ENCODE measurements around the gene EYA2. TPM values are rescaled to one million over a fixed set of nuclear protein-coding genes. Genes with fewer than 3 reads are reported as not detected.

Gene EYA2
- total RNA-seq, 1 donor from 2014 or later, result 15.3 TPM

- no peak for DNase-seq (ENCODE audit: low spot score)
These were observed 113.4 kb downstream of the EYA2 start for GRCh38 chr20:47007826-47008655.

DNA sequence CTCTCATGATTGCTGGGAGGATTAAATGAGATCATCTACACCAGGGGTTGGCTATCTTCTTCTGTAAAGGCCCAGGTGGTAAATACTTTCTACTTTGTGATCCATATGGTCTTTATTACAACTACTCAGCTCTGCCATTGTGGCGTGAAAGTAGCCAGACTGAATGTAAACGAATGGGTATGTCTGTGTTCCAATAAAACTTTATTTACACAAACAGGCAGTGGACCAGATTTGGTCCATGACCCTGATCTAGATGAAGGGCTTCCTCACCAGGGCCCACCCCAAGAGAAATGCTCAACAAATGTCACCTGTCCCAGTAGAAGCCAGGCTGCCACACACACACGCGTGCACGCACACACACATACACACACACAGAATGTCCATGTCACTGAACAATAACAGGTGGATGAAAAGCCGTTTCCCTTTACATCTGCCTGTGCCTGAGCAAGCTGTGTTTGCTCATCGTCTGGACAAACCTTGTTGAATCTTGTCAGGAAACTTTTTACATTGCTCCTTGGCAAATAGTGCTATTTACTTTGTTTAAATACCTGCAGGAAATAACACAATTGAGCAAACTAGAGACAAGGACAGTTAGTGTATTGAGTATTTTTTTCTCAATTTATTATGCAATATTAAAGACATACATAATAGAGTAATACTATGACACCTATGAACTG lies 114.3 kb downstream of the EYA2 start:
- DNase-seq (ENCODE audit: low spot score), result no peak

- no peak for DNase-seq (ENCODE audit: low spot score)
These were observed 115.1 kb downstream of the EYA2 start for GRCh38 chr20:47009784-47010183.

GRCh38 chr20:47011984-47012383 lies 117.3 kb downstream of the EYA2 start:
- DNase-seq (ENCODE audit: low spot score), result no peak

GRCh38 chr20:47013606-47014005 lies 119.0 kb downstream of the EYA2 start:
- no peak for DNase-seq (ENCODE audit: low spot score)

DNA sequence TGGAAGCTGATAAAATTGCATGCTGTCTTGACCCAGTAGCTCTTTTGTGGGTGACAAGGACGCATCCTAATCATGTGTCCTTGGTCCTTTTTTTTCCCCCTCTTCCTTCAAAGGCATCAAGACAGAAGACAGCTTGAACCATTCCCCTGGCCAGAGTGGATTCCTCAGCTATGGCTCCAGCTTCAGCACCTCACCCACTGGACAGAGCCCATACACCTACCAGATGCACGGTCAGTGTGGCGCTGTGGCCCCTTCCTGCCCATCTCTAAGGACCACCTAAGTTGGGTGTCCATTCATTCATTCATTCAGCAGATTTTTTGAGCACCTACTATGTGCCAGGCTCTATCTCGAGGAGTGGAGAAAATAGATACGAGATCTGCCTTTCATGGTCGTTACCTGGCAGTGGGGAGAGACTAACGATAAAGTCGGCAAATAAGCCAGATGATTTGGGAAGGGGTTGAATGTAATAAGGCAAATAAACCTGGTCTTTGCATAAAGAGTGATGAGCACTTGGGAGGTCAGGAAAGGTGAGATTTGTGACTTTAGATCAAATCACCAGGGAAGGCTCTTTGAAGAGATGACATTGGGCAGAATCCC lies 121.5 kb downstream of the EYA2 start:
- DNase-seq (ENCODE audit: low spot score), result no peak

- DNase-seq (ENCODE audit: low spot score), result no peak
These were observed 123.7 kb downstream of the EYA2 start for GRCh38 chr20:47018381-47018780.

DNA sequence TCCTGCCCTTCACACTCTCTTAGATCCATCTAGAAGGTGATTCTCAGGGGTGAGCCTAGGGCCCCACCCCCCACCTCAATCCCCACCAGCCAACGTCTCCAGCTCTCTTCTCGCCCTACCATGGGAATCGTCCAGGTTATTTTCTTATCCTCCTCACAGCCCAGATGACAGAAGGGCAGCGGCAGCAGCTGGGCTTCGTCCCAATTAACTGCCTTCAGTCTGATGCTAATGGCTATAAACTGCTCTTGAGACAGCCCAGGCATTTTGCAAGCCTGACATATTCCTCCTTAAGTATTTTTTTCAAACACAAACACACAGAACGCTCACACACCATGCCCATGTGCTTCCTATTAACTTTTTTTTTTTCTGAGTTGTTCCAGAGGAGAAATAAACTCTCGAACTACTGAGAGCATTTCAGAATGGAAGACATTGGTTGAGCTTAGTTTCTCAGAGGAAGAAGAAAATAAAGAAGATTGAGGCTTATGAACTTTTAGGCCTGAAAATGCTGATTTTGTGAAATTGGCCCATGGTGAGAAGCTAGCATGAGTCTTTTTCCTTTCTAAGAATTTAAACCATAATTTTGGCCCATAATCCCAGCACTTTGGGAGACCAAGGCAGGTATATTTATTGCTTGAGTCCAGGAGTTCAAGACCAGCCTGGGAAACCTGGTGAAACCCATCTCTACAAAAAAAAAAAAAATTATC lies 124.6 kb downstream of the EYA2 start:
- DNase-seq (ENCODE audit: low spot score), result peak; percentile 50

GRCh38 chr20:47020231-47020630 lies 125.6 kb downstream of the EYA2 start:
- DNase-seq (ENCODE audit: low spot score), result no peak

- DNase-seq (ENCODE audit: low spot score), result no peak
These were observed 127.2 kb downstream of the EYA2 start for GRCh38 chr20:47021850-47022249.

DNA sequence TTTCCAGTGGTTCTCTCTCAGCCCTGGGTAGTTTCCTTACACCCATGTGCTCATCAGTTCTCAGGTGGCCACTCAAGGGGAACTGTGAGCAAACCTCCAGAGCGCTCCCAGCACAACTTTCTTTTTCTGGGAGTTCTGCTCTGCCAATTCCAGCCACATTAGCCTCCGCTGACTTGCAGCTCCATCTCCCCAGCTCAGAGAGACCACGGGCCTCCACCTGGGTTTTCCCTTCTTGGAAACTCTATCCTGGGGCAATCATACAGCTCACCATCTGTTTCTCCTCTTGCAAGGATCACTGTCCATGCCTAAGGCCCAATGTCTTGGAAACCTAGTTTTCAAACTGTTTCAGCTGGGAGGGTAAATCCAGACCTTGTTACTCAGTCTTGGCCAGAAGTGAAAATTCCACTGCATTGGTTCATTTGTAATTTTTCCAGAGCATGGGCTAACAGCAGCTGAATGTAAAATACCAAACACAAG lies 129.9 kb downstream of the EYA2 start:
- no peak for DNase-seq (ENCODE audit: low spot score)

DNA sequence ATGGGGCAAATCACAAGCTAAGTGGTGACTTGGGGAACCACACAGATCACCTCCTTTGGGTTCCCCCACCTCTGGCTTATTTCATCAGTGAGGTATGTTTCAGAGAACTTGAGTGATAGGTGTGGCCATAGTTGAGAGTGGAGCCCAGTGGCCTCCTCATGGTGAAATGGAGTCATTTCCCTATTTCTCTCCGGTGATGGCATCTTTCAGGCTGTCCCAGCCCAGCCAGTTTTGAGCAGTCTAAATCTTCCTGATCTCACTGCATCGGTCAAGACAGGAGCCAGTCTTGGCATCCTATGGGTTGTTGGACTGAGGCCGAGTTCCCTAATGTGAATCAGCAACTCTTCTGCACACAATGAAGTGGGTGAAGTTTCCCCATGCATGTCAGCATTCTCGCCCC lies 132.4 kb downstream of the EYA2 start:
- DNase-seq (ENCODE audit: low spot score), result no peak

GRCh38 chr20:47027456-47027855 lies 132.8 kb downstream of the EYA2 start:
- DNase-seq (ENCODE audit: low spot score), result no peak

DNA sequence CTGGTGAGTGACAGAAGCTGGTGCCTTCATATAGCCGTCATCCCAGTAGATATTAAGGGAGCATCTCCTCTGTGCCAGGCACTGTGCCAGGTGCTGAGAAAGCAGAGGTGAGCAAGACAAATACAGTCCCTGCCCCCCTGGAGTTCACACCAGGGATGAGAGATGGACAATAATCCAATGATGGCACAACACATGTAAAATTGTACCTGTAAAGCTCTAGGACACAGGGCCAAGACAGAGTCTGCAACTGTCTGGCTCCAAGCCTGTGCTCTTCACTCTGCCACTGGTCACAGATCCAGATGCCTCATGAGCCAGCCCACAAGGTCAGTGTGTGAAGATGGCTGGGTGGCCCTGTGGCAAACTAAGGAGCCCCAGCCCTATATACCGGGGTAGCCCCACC lies 133.8 kb downstream of the EYA2 start:
- no peak for DNase-seq (ENCODE audit: low spot score)

- DNase-seq (ENCODE audit: low spot score), result no peak
These were observed 135.2 kb downstream of the EYA2 start for GRCh38 chr20:47029845-47030244.

GRCh38 chr20:47030271-47030810 lies 135.7 kb downstream of the EYA2 start:
- DNase-seq (ENCODE audit: low spot score), result no peak

DNA sequence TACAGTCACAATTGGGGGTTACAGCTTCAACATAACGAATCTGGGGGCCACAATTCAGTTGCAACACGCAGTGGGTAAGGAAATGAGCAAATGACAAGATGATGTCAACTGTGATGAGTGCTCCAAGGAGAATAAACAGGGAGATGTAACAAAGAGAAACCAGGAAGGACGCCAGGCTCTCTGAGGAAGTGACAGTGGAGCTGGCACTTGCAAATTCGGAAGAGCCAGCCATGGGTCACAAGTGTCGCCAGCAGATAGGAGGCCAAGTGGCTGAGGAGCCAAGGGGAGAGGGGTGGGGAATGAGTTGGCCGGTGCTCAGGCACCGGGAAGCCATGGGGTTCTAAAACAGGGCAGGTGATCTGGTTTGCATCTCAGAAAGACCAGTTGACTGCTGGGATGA lies 136.4 kb downstream of the EYA2 start:
- no peak for DNase-seq (ENCODE audit: low spot score)

DNA sequence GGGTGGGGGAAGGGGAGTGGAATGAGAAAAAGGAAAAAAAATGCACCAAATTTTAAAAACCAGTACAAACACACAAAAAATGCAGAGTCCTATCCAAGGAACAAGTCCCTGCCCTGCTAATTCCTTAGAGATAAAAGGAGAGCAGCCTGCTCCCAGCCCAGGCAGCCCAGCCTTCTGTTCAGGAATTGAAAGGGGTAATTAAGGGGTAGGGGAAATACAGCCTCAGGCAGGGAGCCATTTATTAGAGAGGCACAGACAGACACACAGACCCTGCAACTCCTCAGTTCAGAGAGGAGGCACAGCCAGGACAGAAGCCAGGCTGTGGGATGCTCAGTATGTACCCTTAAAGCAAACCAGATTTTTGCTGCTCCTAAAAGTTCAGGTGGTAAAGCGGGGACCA lies 137.2 kb downstream of the EYA2 start:
- DNase-seq (ENCODE audit: low spot score), result no peak

DNA sequence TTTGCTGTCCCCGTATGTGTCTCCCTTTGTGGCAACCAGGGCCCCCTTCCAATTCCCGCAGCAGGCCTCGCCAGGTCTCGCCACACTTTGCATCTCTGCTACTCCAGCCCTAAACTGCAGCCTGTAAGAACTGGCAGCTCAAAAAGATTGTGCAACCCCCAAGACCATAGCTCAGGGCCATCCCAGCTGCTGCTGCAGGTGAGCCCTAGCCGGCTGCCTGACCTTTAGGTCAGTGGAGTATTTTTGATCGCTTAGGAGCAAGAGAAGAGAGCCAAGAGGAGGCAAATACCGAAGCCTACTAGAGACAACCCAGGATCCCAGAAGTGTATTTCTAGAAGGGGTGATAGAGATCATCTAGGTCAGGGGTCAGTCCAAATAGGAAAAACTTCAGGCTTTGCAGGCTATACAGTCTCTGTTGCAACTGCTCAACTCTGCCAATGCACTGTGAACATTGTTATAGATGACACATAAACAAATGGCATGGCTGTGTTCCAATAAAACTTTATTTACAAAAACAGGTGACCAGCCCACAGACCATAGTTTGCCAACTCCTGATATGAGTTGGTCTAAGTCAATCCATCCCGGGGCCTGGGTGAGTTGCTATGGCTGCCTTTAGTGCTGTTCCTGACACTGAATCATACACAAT lies 138.4 kb downstream of the EYA2 start:
- DNase-seq (ENCODE audit: low spot score), result no peak

DNA sequence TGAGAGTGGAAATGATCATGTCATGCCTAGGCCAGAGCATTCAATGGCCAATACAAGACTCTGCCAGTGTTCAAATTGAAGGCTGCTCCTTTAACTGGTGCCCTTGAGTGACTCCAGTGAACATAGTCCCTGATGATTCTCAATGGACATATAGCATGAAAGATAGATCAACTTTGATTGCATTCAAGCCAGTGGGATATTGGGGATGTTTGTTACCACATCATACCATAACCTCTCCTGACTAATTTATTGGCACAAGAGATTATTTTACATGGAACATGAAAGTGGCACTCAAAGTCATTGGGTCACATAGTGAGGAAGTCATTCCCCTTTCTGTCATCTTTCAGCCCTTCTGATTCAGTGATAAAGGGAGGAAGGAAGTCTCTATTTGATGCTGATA lies 139.0 kb downstream of the EYA2 start:
- DNase-seq (ENCODE audit: low spot score), result no peak

- no peak for DNase-seq (ENCODE audit: low spot score)
These were observed 140.5 kb downstream of the EYA2 start for GRCh38 chr20:47035026-47035590.
